Measurements from ENCODE around the gene ASTN2. TPM values are rescaled to one million over a fixed set of nuclear protein-coding genes. Genes with fewer than 3 reads are reported as not detected.

Gene ASTN2
- polyA plus RNA-seq, 2 of the 4 experiments (the other 2 are of a cell fraction): 5.8 to 11.6 TPM

- CTCF ChIA-PET: interaction anchor here (1.3 kb wide), 1 partner anchor 12 kb away, joined by 4 read pairs; no protein-coding TSS in a partner anchor
- WGBS (ENCODE audit: missing lambda C conversion rate): 51% methylated on average over 13 of the region's 13 CpGs
- FAIRE-seq (no peak), ATAC-seq (no peak), DNase-seq (ENCODE audit: low read depth in 1 of 2, low spot score in 1 of 2) (no peak)
- POLR2A ChIA-PET: no interaction called here
- Histone ChIP-seq H3K4me3 (peak overlapping the region; percentile 47; the same call in 2 of the 3 replicates), H3K9me3 (no peaks in the 10 kb centered on the region), H3K4me1 (peaks cover 13% of the 10 kb centered on the region), H3K4me2 (peak overlapping the region; percentile 99), H3K27ac (no peak overlapping the region)
- no peak for TF ChIP-seq JUN (IDR thresholded peaks at IDR 0.05)
Observed at GRCh38 chr9:117415358-117415914, 579 bp upstream of the ASTN2 start.

GRCh38 chr9:117414220-117414905 lies 494 bp downstream of the ASTN2 start:
- Histone ChIP-seq H3K9me3 (no peaks in the 10 kb centered on the region), H3K27ac (peak overlapping the region in 1 of 2 experiments; percentile 41; a peak in 2 of 6 replicates), H3K4me1 (peaks cover 13% of the 10 kb centered on the region), H3K4me2 (peak overlapping the region; percentile 99), H3K4me3 (peak overlapping the region; percentile 47)
- TF ChIP-seq RCOR1 (IDR thresholded peaks at IDR 0.05; ENCODE audit: low read depth, low read length): no peak
- TF ChIP-seq HES2 (IDR thresholded peaks at IDR 0.05): no peak
- TF ChIP-seq, protein P1, sequence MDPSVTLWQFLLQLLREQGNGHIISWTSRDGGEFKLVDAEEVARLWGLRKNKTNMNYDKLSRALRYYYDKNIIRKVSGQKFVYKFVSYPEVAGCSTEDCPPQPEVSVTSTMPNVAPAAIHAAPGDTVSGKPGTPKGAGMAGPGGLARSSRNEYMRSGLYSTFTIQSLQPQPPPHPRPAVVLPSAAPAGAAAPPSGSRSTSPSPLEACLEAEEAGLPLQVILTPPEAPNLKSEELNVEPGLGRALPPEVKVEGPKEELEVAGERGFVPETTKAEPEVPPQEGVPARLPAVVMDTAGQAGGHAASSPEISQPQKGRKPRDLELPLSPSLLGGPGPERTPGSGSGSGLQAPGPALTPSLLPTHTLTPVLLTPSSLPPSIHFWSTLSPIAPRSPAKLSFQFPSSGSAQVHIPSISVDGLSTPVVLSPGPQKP (IDR thresholded peaks at IDR 0.05; ENCODE audit: low read depth, low read length): no peak
- no peak for TF ChIP-seq ESRRA (IDR thresholded peaks at IDR 0.05; ENCODE audit: borderline replicate concordance, low read length)
- TF ChIP-seq ZNF302 (CRISPR knock-in tag; IDR thresholded peaks at IDR 0.05): no peak
- TF ChIP-seq GATA3 (IDR thresholded peaks at IDR 0.05; ENCODE audit: borderline replicate concordance): no peak
- TF ChIP-seq, protein P2, sequence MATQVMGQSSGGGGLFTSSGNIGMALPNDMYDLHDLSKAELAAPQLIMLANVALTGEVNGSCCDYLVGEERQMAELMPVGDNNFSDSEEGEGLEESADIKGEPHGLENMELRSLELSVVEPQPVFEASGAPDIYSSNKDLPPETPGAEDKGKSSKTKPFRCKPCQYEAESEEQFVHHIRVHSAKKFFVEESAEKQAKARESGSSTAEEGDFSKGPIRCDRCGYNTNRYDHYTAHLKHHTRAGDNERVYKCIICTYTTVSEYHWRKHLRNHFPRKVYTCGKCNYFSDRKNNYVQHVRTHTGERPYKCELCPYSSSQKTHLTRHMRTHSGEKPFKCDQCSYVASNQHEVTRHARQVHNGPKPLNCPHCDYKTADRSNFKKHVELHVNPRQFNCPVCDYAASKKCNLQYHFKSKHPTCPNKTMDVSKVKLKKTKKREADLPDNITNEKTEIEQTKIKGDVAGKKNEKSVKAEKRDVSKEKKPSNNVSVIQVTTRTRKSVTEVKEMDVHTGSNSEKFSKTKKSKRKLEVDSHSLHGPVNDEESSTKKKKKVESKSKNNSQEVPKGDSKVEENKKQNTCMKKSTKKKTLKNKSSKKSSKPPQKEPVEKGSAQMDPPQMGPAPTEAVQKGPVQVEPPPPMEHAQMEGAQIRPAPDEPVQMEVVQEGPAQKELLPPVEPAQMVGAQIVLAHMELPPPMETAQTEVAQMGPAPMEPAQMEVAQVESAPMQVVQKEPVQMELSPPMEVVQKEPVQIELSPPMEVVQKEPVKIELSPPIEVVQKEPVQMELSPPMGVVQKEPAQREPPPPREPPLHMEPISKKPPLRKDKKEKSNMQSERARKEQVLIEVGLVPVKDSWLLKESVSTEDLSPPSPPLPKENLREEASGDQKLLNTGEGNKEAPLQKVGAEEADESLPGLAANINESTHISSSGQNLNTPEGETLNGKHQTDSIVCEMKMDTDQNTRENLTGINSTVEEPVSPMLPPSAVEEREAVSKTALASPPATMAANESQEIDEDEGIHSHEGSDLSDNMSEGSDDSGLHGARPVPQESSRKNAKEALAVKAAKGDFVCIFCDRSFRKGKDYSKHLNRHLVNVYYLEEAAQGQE (IDR thresholded peaks at IDR 0.05): no peak
- no peak for TF ChIP-seq CBX2 (IDR thresholded peaks at IDR 0.05; ENCODE audit: borderline replicate concordance, low read depth)
- TF ChIP-seq CBX8 (IDR thresholded peaks at IDR 0.05): no peak
- no peak for TF ChIP-seq NR3C1 (IDR thresholded peaks at IDR 0.05)
- no peak for TF ChIP-seq KDM5A (IDR thresholded peaks at IDR 0.05)
- no peak for TF ChIP-seq NPAS2 (CRISPR knock-in tag; IDR thresholded peaks at IDR 0.05; ENCODE audit: borderline replicate concordance)
- TF ChIP-seq EP300 (IDR thresholded peaks at IDR 0.05): no peak
- TF ChIP-seq FOSB (CRISPR knock-in tag; IDR thresholded peaks at IDR 0.05): no peak
- TF ChIP-seq TFCP2L1 (CRISPR knock-in tag; IDR thresholded peaks at IDR 0.05): no peak
- TF ChIP-seq ZC3H11A (IDR thresholded peaks at IDR 0.05): no peak
- ChIA-PET CTCF (interaction anchor here (1.3 kb wide), 1 partner anchor 13 kb away, joined by 4 read pairs; no protein-coding TSS in a partner anchor), POLR2A (no interaction called here)
- WGBS (ENCODE audit: missing lambda C conversion rate): 7% methylated on average over 30 of the region's 77 CpGs
- DNase-seq (ENCODE audit: low read depth in 1 of 2, low spot score in 1 of 2) (peak in 1 of 2 experiments; percentile 39), FAIRE-seq (no peak), ATAC-seq (peak; percentile 60 to 71)
